ENCODE data around the gene MUC6.
"Not testable (repeated sequence)": the region's sequence is repeated elsewhere in the genome, so short reads cannot be mapped to it uniquely, and the experiment has no call there.

The MUC6 gene

DNA sequence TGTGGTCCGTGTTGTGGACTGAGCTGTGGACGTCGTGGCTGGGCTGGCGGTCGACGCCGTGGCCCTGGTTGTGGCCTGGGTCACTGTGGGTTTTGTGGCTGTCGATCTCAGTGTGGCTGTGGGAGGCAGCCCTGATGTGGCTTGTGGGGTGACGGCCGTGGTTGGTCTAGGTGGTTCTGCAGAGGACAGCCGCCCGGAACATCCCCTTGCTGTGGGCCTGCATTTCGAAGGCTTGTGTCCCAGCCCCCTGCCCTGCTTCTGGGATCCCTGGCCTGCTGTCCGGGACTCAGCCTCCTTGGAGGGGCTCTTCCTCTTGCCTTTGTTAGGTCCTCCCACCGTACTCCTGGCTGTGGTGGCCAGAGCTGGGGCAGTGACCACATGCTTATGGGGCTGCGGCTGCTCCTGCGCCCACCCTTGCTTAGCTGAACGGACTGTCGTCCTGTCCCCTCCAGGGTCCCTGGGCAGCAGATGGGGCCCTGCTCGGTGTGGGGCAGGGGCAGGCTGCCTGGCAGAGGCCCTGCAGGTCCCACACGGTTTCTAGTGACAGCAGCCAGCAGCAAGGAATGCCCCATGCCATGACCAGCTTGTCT, 17.1 kb downstream of the MUC6 start:
- DNase-seq, result no peak

DNA sequence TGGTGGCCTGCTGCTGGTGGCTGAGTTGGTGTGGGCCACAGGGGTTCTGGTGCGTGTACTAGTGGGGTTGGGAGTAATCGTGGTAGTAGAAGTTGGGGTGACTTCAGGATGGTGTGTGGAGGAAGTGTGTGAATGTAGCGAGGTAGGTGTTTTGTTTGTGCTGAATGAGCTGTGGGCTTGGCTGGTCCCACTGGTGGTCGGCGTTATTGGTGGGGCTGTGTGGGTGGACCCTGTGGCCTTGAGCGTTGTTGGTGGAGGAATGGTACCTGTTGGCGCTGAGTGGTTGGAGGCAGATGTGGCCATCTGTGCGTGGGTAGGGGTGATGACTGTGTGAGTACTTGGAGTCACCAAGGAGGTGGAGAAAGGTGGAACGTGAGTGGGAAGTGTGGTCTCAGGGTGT, 18.4 kb downstream of the MUC6 start:
- no peak for DNase-seq

DNA sequence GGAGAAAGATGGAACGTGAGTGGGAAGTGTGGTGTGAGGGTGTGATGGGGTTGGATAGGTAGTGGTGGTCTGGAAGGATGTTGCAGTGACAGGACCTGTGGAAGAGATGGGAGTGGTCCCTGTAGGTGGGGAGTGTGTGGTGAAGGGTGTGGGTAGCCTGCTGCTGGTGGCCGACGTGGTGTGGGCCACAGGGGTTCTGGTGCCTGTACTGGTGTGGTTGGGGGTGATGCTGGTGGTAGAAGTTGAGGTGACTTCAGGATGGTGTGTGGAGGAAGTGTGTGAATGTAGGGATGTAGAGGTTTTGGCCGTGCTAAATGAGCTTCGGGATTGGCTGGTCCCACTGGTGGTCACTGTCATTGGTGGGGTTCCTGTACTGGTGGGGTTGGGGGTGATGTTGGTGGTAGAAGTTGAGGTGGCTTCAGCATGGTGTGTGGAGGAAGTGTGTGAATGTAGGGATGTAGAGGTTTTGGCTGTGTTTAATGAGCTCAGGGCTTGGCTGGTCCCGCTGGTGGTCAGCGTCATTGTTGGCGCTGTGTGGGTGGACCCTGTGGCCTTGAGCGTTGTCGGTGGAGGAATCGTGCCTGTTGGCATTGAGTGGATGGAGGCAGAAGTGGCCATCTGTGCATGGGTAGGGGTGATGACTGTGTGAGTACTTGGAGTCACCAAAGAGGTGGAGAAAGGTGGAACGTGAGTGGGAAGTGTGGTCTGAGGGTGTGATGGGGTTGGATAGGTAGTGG, 19.1 kb downstream of the MUC6 start:
- DNase-seq, result no peak

DNA sequence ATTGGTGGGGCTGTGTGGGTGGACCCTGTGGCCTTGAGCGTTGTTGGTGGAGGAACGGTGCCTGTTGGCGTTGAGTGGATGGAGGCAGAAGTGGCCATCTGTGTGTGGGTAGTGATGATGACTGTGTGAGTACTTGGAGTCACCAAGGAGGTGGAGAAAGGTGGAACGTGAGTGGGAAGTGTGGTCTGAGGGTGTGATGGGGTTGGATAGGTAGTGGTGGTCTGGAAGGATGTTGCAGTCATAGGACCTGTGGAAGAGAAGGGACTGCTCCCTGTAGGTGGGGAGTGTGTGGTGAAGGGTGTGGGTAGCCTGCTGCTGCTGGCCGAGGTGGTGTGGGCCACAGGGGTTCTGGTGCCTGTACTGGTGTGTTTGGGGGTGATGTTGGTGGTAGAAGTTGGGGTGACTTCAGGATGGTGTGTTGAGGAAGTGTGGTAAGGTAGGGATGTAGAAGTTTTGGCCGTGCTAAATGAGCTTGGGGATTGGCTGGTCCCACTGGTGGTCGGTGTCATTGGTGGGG, 19.9 kb downstream of the MUC6 start:
- DNase-seq, result not testable (repeated sequence)

DNA sequence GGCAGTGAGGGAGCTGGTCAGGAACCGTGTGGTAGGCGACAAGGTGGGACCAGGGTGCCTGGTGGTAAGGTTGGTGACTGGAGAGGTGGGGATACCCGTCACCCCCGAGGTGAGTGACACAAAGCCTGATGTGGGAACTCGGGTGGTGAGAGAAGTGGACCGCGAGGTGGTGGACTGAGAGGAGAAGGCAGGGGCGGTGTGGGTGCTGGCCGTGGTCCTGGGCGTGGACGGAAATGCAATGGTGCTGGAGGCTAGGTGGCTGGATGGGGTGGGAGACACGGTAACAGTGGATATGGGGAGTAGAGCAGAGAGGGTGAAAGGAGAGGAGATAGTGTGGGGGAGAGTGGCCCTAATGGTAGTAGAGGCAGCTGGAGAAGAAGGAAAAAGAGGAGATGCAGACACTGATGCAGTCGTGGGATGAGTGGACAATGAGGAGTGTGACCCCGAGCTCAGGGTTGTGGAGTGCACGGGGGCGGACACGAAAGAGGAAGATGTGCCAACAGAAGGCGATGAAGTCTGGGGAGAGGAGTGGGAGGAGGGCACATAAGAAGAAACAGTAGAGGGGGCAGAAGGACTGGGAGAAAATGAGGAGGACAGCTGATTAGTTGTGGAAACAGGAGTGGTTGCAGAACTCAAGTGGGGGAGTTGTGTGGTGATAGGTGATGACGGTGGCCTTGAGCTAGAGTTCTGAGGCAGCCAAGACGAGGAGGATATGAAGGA, 20.5 kb downstream of the MUC6 start:
- DNase-seq, result no peak

DNA sequence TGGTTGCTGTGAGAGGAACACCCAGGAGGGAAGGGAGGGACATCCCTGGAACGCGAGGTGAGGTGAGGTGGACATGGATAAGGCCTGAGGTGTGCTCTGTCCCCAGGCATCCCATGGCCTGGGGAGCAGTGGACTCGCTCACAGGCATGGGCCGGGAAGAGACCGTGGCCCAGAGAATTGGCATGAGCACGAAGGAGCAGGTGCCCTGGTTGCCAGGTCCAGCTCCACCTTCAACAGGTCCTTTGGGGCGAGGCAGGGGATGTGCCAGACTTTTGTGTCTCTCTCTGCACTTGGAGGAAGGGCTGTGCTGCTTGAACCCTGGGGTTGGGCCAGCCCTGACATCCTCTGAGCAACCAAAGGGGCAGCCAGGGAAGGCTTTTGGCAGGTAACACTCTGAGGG, 21.5 kb downstream of the MUC6 start:
- DNase-seq, result no peak

DNA sequence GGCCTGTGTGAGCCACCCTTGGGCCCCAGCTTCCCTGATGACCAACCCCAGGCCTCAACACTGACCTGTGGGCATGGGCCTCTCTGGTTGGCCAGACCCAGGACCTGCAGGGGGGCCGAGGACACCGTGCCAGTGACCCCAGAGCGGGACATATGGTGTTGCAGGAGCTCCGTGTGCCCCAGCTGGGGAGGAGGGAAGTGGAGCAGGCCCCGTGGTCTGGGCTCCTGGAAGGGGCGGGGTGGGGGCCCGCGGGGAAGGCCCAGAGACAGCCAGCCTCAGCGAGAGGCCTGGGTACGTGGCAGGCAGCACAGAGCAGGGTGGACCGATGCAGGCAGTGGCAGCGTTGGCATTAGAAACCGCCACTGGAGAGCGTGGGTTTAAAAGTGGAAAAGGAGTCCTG, 22.2 kb downstream of the MUC6 start:
- no peak for DNase-seq

DNA sequence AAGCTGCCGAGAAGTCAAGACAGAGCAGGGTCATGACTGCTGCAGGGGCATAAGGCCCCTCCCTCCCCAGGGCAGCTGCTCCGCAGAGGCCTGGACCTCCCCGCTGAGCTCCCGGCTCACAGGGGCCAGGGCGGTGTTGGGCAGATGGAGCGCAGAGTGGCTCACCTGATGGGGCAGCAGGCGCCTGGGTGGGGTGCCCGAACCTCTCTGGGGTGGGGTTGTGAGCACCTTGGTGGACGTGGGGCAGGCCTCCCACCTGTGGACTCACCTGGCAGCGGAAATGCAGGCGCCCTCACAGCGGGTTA, 22.9 kb downstream of the MUC6 start:
- DNase-seq, result no peak

DNA sequence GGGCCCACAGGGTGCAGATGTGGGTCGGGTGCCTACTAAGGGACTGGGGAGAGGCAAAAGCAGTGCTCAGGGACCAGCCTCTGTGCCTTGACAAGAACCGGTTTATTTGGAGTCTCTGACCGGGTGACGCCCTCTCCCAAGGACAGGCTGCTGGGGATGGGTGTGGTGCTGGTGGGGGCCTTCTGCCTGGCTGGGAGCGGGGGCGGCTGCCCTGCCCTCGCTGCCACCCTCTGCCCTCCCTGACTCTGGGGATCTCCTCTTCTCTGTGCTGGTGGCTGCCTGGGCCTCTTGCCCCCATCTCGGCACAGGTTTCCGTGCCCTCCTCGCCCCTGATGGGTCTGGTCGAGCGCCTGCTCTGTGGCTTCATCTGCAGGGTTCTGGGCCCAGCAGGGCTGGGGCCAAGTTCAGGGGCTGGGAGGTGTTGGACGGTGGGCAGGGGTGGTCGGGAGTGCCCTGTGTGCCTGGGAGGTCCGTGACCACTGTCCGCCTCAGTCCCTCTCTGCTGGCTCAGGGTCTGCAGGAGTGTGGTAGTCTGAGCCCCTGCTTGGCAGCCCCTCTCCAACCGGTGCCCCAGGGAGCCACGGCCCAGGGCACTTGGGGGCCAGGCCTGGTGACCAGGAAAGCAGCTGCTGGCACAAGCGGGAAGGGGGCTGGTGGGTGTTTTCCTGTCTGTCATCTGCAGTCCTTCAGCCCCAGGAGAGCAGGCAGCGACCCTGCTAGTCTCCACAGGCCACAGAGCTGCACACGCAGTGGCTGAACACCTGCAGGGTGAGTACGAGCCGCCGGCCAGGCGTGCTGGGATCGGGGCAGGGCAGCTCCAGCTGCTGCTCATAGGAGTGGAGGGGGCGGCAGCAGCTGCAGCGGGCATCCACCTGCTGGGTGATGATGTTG, 23.5 kb downstream of the MUC6 start:
- DNase-seq, result no peak

DNA sequence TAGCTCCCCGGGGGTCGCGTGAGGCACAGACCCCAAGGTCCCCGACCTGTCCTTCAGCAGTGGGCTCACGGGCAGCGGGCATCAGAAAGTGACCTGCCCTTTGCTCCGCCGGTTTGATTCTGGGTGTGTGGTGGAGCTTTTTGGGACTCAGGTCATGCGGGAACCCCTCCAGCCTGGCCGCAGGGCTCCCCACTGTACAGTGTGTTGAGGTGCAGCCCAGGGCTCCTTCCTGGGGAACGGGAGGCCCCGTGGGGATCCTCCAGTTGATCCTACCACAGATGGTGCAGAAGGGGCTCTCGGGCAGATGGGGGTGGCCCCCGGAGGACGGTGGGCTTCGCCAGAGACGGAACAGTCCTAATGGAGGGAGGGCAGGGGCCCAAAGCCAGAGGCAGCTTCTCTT, 24.2 kb downstream of the MUC6 start:
- DNase-seq, result no peak

DNA sequence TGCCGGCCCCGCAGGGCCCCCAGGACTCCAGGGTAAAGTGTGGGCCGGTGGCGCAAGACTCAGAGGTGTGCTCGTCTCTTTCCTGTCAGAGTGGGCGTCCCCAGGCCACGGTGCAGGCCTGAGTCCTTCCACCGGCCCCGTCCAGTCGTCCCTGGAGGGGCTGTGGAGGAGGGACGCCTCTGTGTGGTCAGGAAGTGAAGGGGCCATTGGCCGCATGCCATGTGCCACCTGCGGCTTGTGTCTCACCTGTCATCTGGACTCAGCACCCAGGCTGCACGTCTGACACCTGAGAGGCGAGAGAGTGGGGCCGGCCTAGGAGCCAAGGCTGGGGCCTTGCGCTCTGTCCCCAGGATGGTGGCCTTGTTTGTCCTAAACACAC, 25.2 kb downstream of the MUC6 start:
- no peak for DNase-seq

DNA sequence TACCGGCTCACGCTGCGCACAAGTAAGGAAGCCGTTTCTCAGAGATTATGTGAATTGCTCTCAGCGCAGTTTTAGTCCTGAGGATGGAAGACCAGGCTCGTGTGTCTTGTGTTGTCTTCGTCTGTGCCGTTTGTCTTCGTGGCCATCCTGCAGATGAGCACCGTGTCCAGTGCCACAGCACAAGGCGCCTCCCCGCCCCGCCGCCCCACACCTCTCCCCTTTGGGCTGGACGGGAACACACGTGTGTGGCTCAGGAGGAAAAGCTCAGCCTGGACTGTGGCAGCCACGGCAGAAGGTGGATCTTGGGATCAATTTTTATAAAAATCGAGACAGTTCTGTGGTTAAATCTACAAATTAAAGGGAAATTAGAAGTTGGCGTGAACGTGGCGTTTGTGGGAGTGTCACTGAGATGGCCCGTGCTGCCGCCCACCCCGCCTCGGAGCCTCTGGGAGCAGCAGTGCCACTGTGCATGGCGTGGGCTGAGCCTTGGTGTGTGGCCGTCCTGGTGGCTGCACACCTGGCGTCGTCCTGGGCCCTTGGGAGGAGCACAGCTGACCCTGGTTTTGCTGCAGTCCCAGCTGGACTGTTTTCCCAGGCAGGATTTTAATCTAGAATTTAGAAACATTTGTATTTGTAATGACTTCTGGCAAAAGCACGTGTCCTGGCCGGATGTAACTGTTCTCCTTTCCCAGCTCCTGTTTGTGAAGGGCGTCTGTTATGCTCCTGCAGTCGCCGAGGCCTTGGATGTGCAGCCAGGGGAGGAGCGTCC, 25.8 kb downstream of the MUC6 start:
- no peak for DNase-seq

DNA sequence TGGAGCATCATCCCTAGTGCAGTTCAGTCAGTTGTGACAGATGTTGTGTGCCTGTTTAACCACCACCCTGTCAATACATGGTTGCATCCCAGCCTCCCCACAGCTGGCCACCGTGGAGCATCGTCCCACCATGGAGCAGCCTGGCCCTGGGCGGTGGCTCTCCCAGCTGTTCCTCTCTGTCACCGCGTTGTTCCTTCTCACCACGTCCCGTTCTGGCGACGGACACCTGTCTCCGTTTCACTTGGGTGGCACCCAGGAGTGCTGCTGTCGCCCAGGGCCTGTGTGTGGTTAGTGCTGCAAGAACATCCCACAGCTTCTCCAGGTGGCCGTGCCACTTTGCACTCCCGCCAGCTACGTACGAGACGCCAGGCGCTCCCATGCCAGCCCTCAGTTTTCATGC, 26.5 kb downstream of the MUC6 start:
- no peak for DNase-seq

DNA sequence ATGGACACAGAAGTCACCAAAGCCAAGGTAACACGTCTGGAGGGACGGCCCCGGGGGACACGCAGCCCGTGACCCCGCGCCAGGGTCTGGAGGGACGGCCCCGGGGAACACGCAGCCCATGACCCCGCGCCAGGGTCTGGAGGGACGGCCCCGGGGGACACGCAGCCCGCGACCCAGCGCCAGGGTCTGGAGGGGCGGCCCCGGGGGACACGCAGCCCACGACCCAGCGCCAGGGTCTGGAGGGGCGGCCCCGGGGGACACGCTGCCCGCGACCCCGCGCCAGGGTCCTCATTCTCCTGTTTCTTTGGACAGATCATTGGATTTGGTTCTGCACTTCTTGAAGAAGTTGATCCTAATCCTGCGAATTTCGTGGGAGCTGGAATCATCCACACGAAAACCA, 27.1 kb downstream of the MUC6 start:
- no peak for DNase-seq

DNA sequence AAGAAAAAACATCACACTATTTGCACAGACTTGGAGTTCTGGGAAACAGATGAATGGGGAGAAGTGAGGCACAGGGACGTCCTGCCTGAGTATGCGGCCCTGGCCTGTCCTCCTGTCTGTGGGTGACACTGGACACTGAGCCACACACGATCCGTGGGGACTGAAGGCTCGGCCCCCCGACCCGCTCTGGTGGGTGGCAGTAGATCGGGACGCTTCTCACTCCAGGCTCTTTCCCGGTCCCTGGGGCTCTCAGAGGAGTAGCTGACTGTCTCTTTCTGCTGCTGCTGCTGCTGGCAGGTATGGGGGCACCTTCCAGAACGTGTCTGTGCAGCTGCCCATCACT, 27.7 kb downstream of the MUC6 start:
- DNase-seq, result no peak

DNA sequence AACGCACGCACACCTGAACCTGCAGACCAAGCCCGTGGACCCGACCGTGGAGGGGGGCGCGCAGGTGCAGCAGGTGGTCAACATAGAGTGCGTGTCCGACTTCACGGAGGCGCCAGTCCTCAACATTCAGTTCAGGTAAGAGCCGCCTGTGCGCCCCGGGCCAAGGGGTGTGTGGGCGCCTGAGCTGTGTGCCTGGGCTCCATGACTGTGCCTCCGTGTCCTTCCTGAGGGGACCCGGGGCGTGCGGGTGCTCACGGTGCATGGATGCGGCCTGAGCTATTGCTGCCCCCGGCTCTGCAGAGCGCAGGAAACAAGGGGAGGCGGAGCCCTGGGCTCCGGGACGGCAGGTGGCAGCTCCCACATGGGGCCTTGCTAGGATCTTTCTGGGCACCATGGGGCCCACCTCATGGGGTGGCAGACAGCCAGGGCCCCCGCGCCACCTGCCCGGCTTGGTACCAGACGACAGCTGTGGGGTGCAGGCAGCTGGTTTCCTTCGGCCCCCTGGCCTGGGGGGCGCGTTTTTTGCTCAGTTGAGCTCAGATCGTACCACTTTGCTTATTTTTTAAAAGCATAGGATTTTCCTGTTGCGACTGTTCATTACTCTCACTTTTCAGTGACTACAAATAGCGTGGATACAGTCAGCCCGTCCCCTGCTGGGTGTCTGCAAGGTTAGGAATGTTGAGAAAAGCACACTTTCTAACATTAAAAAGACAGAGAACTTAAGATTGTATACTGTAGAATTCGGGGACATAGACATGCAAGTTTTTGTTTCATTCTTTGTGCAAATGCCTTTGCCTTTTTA, 28.3 kb downstream of the MUC6 start:
- DNase-seq, result no peak

DNA sequence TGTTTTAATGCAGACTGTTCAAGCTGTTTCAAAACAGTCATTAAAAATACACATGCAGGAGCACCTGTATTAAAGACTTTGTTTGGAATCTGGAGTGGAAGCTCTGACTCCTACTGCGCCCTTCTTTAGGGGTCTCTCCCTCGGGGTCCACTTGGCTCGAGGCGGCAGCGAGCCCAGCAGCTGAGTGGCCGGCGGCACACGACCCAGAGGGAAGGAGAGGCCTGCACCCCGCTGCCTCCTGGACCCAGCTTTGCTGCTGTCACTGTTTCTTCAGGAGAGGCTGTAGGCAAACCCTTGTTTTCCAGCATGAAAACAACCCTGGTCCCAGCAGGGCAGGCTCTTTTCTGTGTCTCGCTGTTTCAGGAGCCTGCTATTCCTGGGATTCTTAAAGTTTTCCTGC, 29.2 kb downstream of the MUC6 start:
- no peak for DNase-seq

DNA sequence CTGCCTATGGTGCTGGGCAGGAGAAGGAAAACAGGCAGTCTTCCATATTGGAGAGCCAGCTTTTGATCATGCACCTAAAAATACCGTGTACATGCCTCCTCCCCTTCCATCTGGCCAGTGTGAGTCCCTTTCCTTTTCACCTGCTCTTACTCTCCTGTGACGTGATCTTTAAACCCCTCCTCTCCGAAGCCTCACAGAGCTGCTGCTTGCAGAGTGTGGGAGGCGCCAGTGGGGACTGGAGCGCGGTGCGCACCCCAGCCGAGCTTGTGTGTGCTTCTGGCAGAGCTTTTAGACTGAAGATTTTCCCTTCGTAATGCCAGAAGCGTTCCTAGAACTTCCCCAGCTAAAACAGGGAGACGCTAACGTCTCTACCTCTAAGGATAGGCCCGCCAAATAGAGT, 29.8 kb downstream of the MUC6 start:
- no peak for DNase-seq

DNA sequence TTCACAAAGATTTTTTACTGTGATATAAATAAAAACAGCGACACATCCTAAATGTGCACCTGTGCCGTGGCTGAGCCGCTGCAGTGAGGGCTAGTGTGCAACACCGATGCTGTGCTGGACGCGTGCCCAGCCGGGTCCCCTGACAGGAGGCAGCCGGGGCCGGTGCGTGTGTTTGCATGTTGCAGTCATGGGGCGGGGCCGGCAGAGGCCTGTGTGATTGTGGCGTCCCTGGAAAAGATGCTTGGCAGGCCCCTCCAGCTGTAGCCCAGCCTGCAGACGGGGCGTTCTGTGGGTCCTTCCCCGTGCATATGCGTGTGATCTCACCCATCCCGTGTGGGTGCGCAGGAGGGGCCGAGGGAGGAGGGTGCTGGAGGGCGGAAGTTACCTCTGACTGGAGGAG, 30.6 kb downstream of the MUC6 start:
- DNase-seq, result no peak

DNA sequence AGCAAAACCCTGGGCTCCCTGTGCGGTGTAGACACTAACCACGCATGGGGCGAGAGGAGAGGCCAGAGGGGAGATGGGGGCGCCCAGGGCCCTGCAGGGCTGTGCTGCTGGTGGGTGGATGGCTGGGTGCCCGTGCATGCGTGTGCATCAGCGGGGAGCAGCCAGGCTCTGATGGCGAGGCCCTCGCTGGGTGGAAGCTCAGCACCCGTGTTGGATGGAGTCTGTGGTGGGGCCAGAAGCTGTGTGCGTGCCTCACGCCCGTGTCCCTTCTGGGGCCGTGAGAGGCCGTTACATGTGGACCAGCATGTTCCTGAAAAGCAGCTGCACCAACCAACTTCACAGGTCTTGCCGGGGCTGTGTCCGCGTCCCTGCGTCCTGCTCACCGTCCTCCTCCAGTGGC, 33.4 kb downstream of the MUC6 start:
- DNase-seq, result no peak

DNA sequence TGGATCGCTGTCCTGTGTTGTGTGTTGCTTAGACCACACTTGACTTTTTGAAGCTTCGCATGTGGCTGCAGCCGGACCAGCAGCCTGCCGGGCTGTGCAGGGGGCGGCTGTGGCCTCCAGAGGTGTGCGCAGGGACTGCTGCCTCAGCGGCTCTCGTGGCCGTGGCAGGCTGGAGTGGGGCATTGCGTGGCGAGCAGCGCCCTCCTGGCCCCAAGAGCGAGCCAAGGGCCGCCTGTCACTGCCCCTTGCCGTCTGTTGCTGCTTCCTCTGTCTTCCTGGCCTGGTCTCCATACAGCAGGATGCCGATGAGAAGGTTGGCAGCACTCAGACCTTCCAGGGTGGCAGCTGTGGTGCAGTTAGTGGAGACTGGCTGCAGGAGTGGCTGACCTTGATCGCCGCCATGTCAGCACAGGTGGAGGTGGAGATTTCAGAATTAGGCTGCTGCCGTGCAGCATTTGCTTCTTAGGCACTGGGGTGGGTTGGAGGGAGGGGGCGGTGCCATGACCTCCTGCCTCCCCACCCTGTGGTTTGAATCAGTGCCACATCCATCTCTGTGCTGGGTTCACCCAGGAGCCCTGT, 34.0 kb downstream of the MUC6 start:
- no peak for DNase-seq

Measured in activated CD4-positive, alpha-beta T cell treated with anti-CD3 and anti-CD28 coated beads, Interleukin-10, Interleukin-2, amounts not matched to agents 100 ng/mL and 50 ng/mL, durations not matched to agents 16 hours and 8 hours (primary cell).